ENCODE results near the gene XDH. TPM values are rescaled to one million over a fixed set of nuclear protein-coding genes. Genes with fewer than 3 reads are reported as not detected.

XDH gene
- total RNA-seq, 1 donor from 2014 or later, result 39.7 TPM

Other genes with a start within 250 kb of the XDH start
- gene CAPN14, start 197.2 kb downstream of the XDH start, total RNA-seq, result 191 TPM
- gene EHD3, start 180.6 kb downstream of the XDH start, total RNA-seq, result 43.4 TPM
- not detected for gene SRD5A2, start 166.2 kb upstream of the XDH start, total RNA-seq